PC-9 (cell line): Measurements from ENCODE around the gene CEP72. TPM values are rescaled to one million over a fixed set of nuclear protein-coding genes. Genes with fewer than 3 reads are reported as not detected.
A peak's percentile ranks its signal among the peaks of the same experiment; 100 is the strongest.
"Not testable (repeated sequence)": the region's sequence is repeated elsewhere in the genome, so short reads cannot be mapped to it uniquely, and the experiment has no call there.

Experiments
- BruUV-seq: library from RNA; stranded (reverse); fragments of 400-500 nt; replicated peaks from 2 replicates; lab custom pipeline; 2021; lab: Mats Ljungman, UMichigan
- CTCF ChIA-PET: fragments of 300-600 bp; sonication (Branson Sonifier 250); formaldehyde crosslinking; loops from one replicate; lab custom pipeline; 2022; ENCODE audit warnings: antibody characterized with exemption; lab: Charles Lee
- POLR2A ChIA-PET: fragments of 300-600 bp; sonication (Branson Sonifier 250); formaldehyde crosslinking; loops from one replicate; lab custom pipeline; 2022; ENCODE audit warnings: antibody characterized with exemption; ENCODE audit not compliant: unreplicated experiment; lab: Charles Lee
- DNase-seq, 2 experiments: peaks; one replicate each; pipeline versions ENCODE4 v3.0.0 to v3.0.0-alpha.2; 2015 to 2022; ENCODE audit warnings: mixed read lengths in 1 of 2
- H2AFZ ChIP-seq: fragments of 200-600 bp; sonication (generic); 2 replicates; pipeline ENCODE4 v1.8.1; 2017; ENCODE audit warnings: antibody characterized with exemption
- H3F3A ChIP-seq: fragments of 200-600 bp; sonication (generic); 2 replicates; pipeline ENCODE4 v1.8.1; 2017; ENCODE audit warnings: antibody characterized with exemption, mild to moderate bottlenecking, low read depth; ENCODE audit not compliant: insufficient read depth
- H3K27ac ChIP-seq: fragments of 200-600 bp; sonication (generic); 2 replicates; pipeline ENCODE4 v1.6.1; 2016; ENCODE audit warnings: mixed run types
- H3K27me3 ChIP-seq: fragments of 200-600 bp; sonication (generic); 2 replicates; pipeline ENCODE4 v1.6.1; 2016; ENCODE audit warnings: low read depth, mixed run types; ENCODE audit not compliant: insufficient read depth
- H3K36me3 ChIP-seq: fragments of 200-600 bp; sonication (generic); 2 replicates; pipeline ENCODE4 v1.6.1; 2016; ENCODE audit warnings: low read depth, mixed run types
- H3K4me1 ChIP-seq: fragments of 200-600 bp; sonication (generic); replicated peaks from 2 replicates; pipeline ENCODE4 v1.6.1; 2016; ENCODE audit warnings: mixed run types; ENCODE audit not compliant: insufficient read depth
- H3K4me2 ChIP-seq: fragments of 200-600 bp; sonication (generic); 2 replicates; pipeline ENCODE4 v1.6.1; 2017; ENCODE audit warnings: mixed run types
- H3K4me3 ChIP-seq: fragments of 200-600 bp; sonication (generic); 2 replicates; pipeline ENCODE4 v1.6.1; 2016; ENCODE audit warnings: mixed run types
- H3K79me2 ChIP-seq: fragments of 200-600 bp; sonication (generic); 2 replicates; pipeline ENCODE4 v1.6.1; 2017; ENCODE audit warnings: low read depth, mixed run types
- H3K9me2 ChIP-seq: fragments of 200-600 bp; sonication (generic); 2 replicates; pipeline ENCODE4 v1.8.1; 2017; ENCODE audit warnings: mild to moderate bottlenecking; ENCODE audit not compliant: insufficient read depth
- H3K9me3 ChIP-seq: fragments of 200-600 bp; sonication (generic); 2 replicates; pipeline ENCODE4 v1.8.1; 2016; ENCODE audit warnings: low read depth; ENCODE audit not compliant: insufficient read depth
- H4K20me1 ChIP-seq: fragments of 200-600 bp; sonication (generic); 2 replicates; pipeline ENCODE4 v1.8.1; 2017; ENCODE audit not compliant: insufficient read depth
- CTCF ChIP-seq: fragments of 200-600 bp; sonication (generic); conservative IDR thresholded peaks from 2 replicates; pipeline ENCODE4 v1.6.1; 2017; ENCODE audit warnings: mixed run types, antibody characterized with exemption, mild to moderate bottlenecking, moderate library complexity
- EZH2 ChIP-seq: fragments of 200-600 bp; sonication (generic); IDR thresholded peaks from 2 replicates; pipeline ENCODE4 v1.8.0; 2017; ENCODE audit warnings: antibody characterized with exemption, low read depth
- intact Hi-C: fragments of 100-400 bp; cut with micrococcal nuclease; formaldehyde crosslinking; loops from one replicate; pipeline ENCODE4 v1.10.0; 2022; ENCODE audit not compliant: unreplicated experiment
- total RNA-seq: library from RNA; stranded (reverse); gene quantifications from 2 replicates; pipeline ENCODE4 v1.2.3, GENCODE V29; 2021

Gene CEP72
- total RNA-seq, 1 experiment from 2014 or later = 86.8 TPM

DNA sequence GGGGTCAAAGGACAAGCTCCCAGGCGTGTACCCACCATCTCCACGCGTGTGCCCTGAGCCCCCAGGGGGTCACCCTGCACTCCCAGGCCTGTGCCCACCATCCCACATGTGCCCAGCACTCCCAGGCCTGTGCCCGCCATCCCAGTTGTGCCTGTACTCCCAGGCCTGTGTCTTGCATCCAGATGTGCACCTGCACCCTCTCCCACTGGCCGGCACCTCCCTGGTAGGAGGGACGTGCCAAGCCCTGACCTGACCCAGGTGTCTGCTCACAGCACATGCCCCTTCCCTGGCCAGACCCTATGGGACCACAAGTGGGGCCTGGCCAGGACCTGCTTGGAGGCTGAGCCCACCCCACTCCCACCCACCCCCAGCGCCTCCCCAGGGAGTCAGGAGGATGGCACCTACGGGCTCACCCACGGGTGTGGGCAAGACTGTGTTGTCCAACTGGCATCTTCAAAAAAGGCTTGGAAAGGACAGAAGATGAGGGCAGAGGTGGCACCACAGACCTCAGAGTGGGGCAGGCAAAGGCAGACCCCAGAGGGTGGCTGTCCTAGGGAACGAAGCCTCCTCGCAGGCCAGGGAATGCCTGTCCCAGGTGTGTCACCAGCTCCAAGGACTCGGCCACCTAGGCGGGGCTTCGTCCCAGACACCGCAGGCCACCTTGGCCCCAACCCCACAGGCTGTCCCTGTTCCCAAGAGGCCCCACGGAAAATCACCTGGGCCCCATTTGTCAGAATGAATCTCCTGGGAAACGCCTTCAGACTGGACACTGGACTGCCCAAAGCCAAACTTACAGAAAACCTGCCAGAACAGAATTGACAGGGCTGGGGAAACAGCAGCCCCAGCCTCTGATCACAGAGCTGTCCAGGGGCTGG, 69.4 kb downstream of the CEP72 start:
- H3K36me3 ChIP-seq, BruUV-seq, H3K4me3 ChIP-seq: not testable (repeated sequence)

DNA sequence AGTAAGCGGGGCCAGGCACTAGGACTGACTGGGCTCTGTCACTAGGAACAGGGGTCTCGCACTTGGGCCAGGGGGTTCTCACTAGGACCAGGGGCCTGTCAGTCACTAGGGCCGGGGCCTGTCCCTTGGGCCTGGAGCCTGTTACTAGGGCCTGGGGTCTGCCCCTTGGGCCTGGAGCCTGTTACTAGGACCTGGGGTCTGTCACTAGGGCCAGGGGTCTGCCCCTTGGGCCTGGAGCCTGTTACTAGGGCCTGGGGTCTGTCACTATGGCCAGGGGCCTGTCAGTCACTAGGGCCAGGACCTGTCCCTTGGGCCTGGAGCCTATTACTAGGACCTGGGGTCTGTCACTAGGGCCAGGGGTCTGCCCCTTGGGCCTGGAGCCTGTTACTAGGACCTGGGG, 70.1 kb downstream of the CEP72 start:
- H3K27me3 ChIP-seq = peaks cover 26% of the 10 kb centered on the region
- H3K79me2 ChIP-seq, H2AFZ ChIP-seq, H3K27ac ChIP-seq, H3K9me3 ChIP-seq, H3K4me2 ChIP-seq, DNase-seq, BruUV-seq, H3K4me3 ChIP-seq, H3K9me2 ChIP-seq, H4K20me1 ChIP-seq, POLR2A ChIA-PET, CTCF ChIA-PET, H3K36me3 ChIP-seq, H3K4me1 ChIP-seq, H3F3A ChIP-seq: not testable (repeated sequence)
- intact Hi-C loops = loop anchor here (2.0 kb wide), 1 partner anchor 95 kb away; no protein-coding TSS in a partner anchor

More for the DNA sequence above, 69.4 kb downstream of the CEP72 start:
- H3K27ac ChIP-seq, POLR2A ChIA-PET, CTCF ChIA-PET, H2AFZ ChIP-seq, H4K20me1 ChIP-seq, H3F3A ChIP-seq, H3K79me2 ChIP-seq, H3K4me2 ChIP-seq, H3K9me2 ChIP-seq, DNase-seq, H3K9me3 ChIP-seq, H3K4me1 ChIP-seq: not testable (repeated sequence)
- intact Hi-C loops = loop anchor here (2.0 kb wide), 1 partner anchor 95 kb away; no protein-coding TSS in a partner anchor
- H3K27me3 ChIP-seq = peaks cover 26% of the 10 kb centered on the region

DNA sequence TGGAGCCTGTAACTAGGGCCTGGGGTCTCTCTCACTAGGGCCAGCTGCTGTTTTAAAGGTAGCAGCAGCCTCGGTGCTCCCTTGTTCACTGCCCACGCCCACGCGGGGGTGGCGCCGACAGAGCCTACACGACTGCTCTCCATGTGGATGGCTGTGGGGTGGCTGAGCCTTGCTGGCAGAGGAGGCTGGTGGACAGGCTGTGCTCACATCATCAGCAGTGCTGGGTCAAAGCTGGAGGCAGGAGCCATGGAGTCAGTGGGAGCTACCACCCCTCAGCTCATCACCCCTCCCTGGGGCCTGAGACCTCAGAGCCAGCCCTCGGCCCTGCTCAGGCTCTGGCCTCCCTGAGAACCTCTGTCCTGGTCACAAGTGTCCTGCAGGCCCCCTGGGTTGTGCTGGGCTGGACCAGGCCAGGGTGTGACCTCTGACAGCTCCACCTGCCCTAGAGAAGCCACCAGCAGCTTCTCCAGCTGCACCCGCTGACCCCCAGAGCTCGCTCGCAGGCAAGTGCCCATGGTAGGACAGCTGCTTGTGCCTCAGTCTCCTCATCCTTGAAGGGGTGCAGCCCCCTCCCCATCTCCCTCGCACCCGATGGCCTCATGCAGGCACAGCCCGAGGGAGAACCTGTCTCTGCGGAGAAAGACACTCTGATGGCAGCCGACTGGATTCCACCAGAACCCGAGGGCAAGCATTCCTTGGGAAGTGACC, 70.7 kb downstream of the CEP72 start:
- BruUV-seq, POLR2A ChIA-PET: not testable (repeated sequence)
- intact Hi-C loops = loop anchor here (2.0 kb wide), 1 partner anchor 94 kb away; no protein-coding TSS in a partner anchor

DNA sequence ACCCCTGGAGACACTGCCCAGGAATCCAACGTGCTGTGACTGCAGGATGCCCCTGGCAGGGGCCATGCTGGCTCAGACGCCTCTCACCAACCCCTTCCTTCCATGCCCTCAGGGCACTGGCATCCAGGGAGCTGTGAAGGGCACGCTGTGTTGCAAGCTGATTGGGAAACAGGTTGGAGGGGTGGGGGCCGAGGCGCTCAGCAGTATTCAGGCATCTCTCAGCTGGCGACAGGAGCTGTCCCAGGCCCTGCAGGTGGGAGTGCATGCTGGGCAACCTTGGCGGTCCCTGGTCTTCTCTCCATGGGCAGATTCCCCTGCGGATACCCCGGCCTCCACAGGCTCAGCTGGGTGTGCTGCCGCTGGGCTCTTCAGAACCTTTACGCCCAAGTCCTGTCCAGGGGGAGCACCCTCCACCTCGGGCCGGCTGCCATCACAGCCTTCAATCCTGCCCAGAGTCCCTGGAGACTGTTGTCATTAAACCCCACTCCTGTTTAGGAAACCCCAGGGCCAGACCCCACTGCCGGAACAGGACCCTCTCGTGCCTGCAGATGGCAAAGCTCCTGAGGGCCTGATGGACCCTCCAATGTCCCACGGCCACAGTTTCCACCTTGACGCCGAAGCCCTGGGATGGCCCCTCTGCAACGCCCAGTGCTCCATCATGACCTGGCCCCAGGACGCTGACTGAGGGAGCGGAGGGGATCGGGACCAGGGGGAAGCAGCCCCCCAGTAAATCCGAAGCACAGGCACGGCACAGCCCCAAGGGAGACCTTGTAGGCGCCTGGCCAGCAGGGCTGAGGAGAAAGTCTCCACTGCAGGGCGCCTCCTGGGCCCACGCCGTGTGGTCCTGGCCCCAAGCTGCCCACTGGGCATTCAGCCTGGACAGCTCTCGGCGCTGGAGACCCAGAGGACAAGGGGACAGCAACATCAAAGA, 71.7 kb downstream of the CEP72 start:
- ChIA-PET POLR2A (no interaction called here), CTCF (no interaction called here)
- intact Hi-C loops = loop anchor here (2.0 kb wide), 1 partner anchor 93 kb away; no protein-coding TSS in a partner anchor
- no peak overlapping the region for H3K4me3 ChIP-seq
- H3K9me2 ChIP-seq = no peaks in the 10 kb centered on the region
- BruUV-seq = no TSS peak
- H4K20me1 ChIP-seq = peaks cover 3% of the 10 kb centered on the region; the same call in 1 of the 2 replicates
- no peak overlapping the region for H3K27ac ChIP-seq
- no peak overlapping the region for H3K4me2 ChIP-seq
- H3K27me3 ChIP-seq = peaks cover 26% of the 10 kb centered on the region
- H3K36me3 ChIP-seq = no peaks in the 10 kb centered on the region
- no peaks in the 10 kb centered on the region for H3K79me2 ChIP-seq
- TF ChIP-seq CTCF = no peak
- no peak for TF ChIP-seq EZH2
- DNase-seq = peak; percentile 60 to 73
- H3K9me3 ChIP-seq = no peaks in the 10 kb centered on the region
- no peak overlapping the region for H2AFZ ChIP-seq
- H3K4me1 ChIP-seq = no peaks in the 10 kb centered on the region
- no peaks in the 10 kb centered on the region for H3F3A ChIP-seq

More for the DNA sequence above, 70.7 kb downstream of the CEP72 start:
- H3K36me3 ChIP-seq, H3K4me2 ChIP-seq, H3K9me2 ChIP-seq, H3K4me1 ChIP-seq, H3K79me2 ChIP-seq, H3F3A ChIP-seq, H3K4me3 ChIP-seq, DNase-seq, H3K9me3 ChIP-seq, H4K20me1 ChIP-seq, H3K27ac ChIP-seq, CTCF ChIA-PET, H2AFZ ChIP-seq: not testable (repeated sequence)
- peaks cover 26% of the 10 kb centered on the region for H3K27me3 ChIP-seq
